ENCODE measurements around the gene C13orf46. TPM values are rescaled to one million over a fixed set of nuclear protein-coding genes. Genes with fewer than 3 reads are reported as not detected.

C13orf46 gene
- polyA plus RNA-seq, 1 experiment = 0.65 TPM

- no peak for DNase-seq (ENCODE audit: low read depth)
- Histone ChIP-seq H3K4me3 (ENCODE audit: low read depth, low read length) (no peak overlapping the region), H3K27me3 (ENCODE audit: control insufficient read depth, insufficient read depth, low read length) (no peaks in the 10 kb centered on the region), H3K36me3 (ENCODE audit: control insufficient read depth, insufficient read depth, low read length) (peaks cover 41% of the 10 kb centered on the region)
- ChIA-PET CTCF (no interaction called here), POLR2A (no interaction called here)
- no peak for TF ChIP-seq CTCF (IDR thresholded peaks at IDR 0.05; ENCODE audit: insufficient read depth, low read depth, low read length)
These were observed 23.3 kb upstream of the C13orf46 start for GRCh38 chr13:113996912-113997745.

- ChIA-PET POLR2A (no interaction called here), CTCF (no interaction called here)
- H3K36me3 ChIP-seq (ENCODE audit: control insufficient read depth, insufficient read depth, low read length) = peaks cover 42% of the 10 kb centered on the region
- no peaks in the 10 kb centered on the region for H3K27me3 ChIP-seq (ENCODE audit: control insufficient read depth, insufficient read depth, low read length)
- no peak for TF ChIP-seq CTCF (IDR thresholded peaks at IDR 0.05; ENCODE audit: insufficient read depth, low read depth, low read length)
- H3K4me3 ChIP-seq (ENCODE audit: low read depth, low read length) = no peak overlapping the region
- DNase-seq (ENCODE audit: low read depth) = no peak
These were observed 22.4 kb upstream of the C13orf46 start for GRCh38 chr13:113996081-113996911.

GRCh38 chr13:113995051-113995601 is 21.2 kb upstream of the C13orf46 start:
- Histone ChIP-seq H3K4me3 (ENCODE audit: low read depth, low read length) (no peak overlapping the region), H3K36me3 (ENCODE audit: control insufficient read depth, insufficient read depth, low read length) (peaks cover 42% of the 10 kb centered on the region), H3K27me3 (ENCODE audit: control insufficient read depth, insufficient read depth, low read length) (no peaks in the 10 kb centered on the region)
- ChIA-PET POLR2A (no interaction called here), CTCF (no interaction called here)
- DNase-seq (ENCODE audit: low read depth) = no peak
- no peak for TF ChIP-seq CTCF (IDR thresholded peaks at IDR 0.05; ENCODE audit: insufficient read depth, low read depth, low read length)

- peaks cover 39% of the 10 kb centered on the region for H3K36me3 ChIP-seq (ENCODE audit: control insufficient read depth, insufficient read depth, low read length)
- no peaks in the 10 kb centered on the region for H3K27me3 ChIP-seq (ENCODE audit: control insufficient read depth, insufficient read depth, low read length)
- TF ChIP-seq CTCF (IDR thresholded peaks at IDR 0.05; ENCODE audit: insufficient read depth, low read depth, low read length) = no peak
- DNase-seq (ENCODE audit: low read depth) = no peak
- POLR2A ChIA-PET = no interaction called here
- CTCF ChIA-PET = interaction anchor here (1.8 kb wide), 1 partner anchor 11 kb away, joined by 5 read pairs; no protein-coding TSS in a partner anchor
- H3K4me3 ChIP-seq (ENCODE audit: low read depth, low read length) = no peak overlapping the region
These were observed 18.6 kb upstream of the C13orf46 start for GRCh38 chr13:113992276-113993005.
